Medulla oblongata (tissue), 1 donor: ENCODE measurements around the gene KCTD16.

Source experiments
- DNase-seq: peaks from one replicate; pipeline ENCODE4 v3.0.0-alpha.2; 2015; ENCODE audit errors: extremely low spot score

Gene KCTD16

DNA sequence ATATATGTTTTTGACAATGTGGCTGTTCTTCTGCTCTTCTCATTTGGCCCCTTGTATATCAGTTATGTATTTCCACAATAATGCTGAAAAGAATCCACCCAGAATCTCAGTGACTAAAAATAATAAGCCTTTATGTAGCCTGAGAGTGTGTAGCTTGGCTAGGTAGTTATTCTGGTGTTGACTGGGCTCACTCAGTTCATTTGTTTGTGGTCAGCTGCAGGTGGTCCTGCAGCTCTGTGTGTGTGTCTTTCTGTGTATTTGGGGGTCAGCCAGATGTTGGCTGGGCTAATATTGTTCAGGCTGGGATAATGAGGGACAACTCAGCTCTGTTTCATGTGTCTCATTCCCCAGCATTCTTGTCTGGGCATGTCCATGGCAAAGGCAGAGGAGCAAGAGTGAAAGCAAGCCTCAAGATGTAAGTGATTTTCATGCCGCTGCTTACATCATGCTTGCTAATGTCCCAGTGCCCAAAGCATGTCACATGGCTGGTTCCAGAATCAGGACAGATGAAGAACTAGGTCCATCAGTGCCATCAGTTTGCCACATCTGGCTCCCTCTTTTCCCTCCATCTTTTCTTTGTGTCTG is 162.8 kb downstream of the KCTD16 start:
- DNase-seq = no peak

DNA sequence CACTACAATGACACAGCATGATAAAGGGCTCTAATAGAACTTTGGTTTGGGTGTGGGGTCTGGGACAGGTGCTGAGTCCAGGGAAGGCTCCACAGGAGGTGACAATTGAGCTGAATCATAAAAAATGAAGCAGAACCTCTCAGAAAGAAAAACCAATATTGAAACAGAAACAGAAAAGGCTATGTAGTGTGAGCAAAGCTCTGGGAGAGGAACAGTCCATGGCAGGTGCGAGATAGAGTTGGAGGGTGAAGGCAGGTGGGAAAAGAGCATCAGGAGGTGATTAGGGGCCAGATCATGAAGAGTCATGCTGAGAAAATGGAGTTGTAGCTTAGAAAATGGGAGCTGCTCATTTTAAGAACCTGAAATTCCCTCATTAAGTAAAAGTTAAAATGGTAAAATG is 164.9 kb downstream of the KCTD16 start:
- DNase-seq = no peak

DNA sequence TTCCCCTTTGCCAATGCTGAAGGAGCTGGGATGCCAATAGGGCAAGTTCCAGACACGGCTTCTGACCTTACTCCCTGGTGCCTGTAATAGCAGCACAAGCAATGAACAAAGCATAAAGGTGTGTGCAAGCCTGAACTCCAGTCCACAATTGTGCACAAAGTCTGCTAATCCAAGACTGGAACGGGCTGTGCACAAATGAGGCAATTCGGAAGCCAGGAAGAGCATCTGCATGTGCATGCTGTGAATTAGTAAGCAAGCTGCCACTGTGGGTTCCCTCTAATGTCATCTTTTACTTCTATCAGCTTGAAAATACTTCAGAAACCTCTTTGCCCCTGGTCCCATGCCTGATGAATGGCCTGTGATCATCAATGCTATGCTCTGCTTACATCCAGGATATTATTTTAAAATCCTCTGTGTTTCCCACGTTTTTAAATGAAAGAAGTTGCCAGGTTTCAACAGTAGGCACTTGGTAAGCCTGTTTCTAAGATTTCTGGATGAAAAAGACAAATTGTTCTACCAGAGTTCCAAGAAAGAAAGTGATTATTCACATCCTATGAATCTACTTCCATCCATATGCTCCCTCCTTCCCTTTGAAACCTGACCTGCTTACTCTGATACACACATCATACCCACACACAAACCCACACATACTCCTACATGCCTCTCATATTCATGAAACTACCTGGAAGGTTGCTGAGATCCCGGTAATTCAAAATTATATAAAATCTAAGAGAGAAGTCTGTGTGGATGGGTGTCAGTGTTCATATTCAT is 165.7 kb downstream of the KCTD16 start:
- no peak for DNase-seq

DNA sequence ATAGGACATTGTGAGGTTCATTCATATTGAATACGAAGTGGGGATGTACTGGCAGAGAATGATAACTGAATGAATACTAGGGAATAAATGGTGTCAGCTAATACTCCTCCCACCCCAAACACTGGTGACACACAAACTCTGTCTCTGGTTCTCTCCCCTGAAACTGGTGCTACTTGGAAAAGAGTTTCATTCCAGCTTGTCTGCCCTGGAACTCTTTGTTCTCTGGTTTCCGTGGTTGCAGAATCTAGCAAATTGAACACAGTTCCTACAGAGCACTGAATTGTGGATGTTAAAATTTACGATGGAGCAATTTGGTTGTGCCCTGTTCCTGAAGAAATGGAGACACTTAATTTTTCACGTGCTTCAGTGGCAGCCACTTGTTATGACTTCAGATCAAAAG is 181.7 kb downstream of the KCTD16 start:
- DNase-seq = no peak

DNA sequence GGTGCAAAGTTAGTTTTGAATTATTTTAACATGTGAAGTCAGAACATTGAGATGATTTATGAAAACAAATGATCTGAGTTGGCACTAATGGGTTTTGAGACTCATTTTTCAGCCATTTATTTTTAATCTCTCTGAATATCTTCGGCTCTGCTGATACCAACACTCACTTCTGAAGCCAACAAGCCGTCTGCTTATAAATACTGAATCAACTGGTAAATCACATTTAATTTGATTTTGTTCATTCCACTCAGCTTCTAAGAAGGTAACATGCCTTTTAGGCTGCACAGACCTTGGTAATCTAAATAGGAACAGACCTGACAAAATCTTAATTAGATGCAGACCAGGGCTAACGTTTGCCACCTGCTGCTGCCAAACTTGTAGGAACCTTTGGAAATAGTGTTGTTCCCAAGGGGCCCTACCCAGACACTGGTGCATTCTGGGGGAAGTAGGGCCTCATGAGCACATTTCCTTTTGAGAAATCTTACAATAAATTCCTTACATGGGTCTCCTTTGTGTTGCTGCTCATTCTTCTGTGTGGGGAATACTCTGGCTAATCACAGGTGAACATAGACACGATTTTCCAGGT is 182.2 kb downstream of the KCTD16 start:
- no peak for DNase-seq

DNA sequence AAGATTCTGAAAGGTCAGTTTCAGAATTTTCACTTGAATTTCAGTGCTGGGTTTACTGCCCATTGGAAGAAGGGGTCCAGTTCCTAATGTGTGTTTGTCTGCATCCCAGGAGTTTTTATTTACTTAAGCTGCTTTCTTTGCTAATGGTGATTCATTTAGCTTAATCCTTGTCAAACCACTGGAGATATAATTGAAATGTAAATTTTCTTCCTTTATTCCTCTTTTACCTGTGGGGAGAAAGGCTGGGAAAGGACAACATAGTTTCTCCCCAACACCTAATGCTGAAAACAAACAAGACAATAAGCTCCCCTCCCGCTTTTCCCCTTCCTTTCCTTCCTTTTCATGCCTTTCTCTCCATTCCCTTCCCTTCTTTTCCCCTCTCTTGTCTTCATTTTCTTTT is 185.8 kb downstream of the KCTD16 start:
- no peak for DNase-seq

DNA sequence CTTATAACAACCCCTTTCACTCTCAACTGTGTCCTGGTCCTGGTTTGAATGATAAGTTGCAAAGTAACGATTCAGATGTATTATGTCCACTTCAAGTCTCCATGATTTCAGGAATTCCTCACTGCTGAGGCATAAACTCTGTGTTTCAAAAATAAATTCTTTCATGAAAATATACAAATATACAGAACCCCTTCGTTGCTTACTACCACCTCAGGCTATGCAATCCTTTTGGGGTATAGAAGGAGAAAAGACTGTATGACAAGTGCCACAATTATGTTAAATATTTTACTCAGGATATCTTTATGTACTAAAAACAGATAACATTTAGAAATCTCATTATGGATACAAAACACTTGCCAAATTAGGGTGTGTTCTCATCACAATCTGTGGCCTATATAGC is 190.7 kb downstream of the KCTD16 start:
- no peak for DNase-seq

DNA sequence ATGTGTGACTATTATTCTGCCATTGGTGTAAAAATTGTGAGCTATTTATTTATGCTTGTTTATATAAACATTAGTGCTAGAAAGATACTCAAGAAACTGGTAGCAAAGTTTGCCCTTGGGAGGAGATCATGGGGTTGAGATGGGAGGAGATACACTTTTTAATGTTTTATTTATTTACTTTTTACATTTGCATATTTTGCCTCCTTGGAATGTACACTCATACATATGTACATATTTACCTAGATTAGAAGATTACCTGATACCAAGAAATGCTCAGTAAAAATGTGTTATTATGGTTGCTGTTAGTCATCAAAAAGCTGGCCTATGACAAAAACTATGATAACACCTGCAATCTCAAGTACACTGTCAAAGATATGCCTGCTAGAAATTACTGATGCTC is 195.2 kb downstream of the KCTD16 start:
- no peak for DNase-seq

DNA sequence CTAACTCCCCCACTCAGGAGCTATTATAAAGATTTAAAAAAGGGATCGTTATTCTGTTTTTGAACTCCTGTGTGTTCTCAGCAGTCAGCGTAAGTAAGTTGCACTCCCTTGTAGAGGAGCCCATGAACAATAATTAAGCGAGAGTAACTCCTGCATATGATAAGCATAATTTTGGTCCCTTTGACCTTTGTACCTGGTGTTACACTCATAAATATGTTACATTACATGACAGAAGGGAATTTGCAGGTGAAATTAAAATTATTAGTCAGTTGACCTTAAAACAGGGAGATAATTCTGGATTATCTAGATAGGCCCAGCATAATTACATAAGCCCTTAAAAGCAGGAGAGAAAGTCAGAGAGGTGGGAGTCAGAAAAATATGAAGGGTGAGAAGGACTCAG is 197.3 kb downstream of the KCTD16 start:
- DNase-seq = no peak

DNA sequence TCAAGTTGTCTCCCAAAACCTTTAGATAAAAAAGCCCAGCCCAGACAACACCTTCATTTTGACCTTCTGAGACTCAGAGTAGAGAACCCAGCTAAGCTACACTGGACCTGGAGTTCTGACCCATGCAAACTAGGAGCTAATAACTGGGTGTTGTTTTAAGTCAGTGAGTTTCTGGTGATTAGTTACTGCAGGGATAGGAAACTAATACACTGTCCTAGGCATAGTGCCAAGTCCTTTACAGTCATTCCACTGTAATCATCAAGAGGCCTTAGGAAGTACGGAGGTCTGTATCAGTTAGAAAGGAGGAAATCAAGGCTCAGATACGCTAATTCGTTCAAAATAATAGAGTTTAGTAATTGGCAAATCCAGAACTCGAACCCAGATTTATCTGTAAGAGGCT is 197.9 kb downstream of the KCTD16 start:
- DNase-seq = no peak

DNA sequence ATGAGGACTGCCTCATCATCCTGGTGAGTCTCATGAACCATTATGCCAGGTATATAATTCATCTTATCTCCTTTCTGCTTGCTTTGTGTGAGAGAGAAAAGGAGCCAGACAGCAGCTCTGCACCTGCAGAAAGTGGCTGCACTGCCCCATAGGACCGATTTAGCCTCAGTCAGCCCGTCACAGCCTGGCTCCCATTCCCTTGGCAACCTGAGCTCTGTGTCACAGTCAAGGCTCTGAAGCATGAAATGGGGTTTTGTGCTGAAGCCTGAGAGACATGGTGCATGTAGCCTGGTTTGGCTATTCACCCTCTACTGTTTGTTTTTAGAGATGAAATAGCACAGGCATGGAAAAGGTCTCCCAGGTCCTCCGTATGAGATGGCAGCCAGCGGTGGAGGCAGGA is 198.3 kb downstream of the KCTD16 start:
- no peak for DNase-seq

DNA sequence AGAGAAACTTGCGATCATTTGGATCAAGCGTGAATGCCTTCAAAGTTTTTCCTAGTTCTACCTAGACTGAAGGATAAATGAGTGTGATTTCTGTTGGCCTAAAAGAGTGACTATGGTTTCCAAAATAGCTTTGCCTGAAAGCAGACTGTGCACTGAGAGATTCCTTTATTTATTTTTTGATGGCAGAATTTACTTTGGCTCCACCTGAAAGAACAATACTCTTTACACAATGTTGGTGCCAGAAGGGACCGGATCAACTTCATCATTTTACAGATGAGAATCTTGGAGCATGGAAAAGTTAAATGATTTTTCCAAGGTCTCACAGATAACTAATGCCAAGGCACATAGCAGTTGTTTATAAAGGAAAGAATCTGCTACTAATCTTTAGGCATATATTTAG is 199.6 kb downstream of the KCTD16 start:
- DNase-seq = no peak

DNA sequence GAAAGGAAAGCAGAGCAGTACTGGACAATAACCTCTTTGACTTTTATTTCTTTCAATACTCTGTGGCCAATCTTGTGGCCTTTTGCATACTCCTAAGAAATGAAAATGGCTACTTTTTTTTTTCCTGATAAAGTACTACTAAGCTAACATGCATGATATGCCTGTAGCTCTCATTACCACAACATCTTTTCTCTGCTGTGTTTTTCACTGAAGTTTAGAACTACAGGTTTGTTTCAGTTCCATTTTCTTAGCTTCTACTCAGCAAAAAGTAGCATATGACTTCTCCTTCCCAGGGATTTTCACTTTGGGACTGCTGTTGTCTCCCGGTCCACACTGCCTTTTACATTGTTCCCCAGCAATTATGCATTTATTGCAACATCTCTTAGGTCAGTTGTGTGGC is 204.0 kb downstream of the KCTD16 start:
- no peak for DNase-seq

DNA sequence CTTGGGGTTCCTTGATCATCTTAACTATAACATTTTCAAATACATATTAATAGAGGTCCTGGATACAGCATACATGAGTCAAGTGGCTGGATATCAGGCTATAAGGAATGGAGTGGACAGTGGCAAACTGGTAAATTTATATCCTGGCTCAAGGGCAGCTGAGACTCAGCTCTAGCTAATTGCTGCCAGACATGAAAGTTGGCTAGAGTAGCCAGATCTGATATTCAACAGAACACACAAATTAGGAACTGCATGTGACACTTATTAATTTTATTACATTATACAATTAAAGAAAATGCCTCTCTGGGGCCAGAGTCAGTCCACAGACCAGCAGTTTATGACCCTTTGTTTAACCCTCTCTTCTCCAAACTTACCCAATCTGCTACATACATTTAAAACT is 206.5 kb downstream of the KCTD16 start:
- no peak for DNase-seq

DNA sequence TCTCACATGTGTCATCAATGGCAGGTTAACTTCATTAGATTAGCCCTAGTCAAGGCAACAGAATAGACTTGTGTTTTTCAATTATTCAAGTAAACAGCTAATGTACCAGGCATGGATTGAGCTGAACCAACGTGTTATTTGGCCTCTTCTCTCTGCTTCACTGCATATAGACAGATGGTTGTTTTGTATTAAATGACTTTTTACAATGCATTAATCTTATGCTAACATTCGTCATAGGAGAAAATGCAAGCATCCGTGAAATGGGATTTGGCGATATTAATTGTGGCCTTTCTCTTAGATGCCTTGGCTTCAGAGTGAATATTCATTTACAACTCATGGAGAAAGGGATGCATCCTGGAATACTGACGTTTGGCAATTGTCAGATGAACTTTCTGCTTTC is 208.0 kb downstream of the KCTD16 start:
- no peak for DNase-seq

DNA sequence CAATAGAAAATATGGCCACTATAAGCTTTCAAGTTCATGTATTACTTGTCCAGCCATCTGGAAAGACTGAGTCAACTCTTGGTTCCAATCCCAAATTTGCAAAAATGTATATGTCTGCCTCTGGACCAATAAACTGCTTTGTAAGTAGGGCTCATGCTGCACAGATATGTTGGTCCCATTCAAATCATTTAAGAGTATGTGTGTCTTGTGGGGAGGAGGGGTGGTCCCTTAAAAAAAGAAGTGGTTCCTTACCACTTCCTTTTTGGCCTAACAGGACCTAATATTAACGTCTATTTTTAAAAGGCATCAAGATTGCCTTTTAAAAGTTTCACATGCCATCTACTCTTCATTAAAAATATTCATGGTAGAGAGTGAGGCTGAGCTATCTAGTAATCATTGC is 214.9 kb downstream of the KCTD16 start:
- no peak for DNase-seq

DNA sequence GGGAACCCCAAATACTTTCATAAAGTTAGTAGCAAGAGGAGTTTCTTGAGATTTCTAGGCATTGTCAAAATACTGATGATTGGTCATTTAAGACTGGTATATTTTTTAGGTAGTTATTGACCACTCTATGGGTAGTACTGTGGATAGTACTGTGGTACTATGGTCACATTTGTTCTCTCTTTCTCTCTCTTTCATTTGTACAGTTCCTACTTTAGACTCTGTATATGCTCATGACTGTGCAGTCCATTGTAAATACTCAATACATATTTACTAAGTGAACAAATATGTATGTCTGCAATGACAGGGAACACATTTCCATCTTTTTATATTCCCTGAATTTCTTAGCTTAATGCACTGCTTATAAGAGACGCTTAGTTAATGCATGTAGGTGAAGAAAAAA is 215.6 kb downstream of the KCTD16 start:
- no peak for DNase-seq

DNA sequence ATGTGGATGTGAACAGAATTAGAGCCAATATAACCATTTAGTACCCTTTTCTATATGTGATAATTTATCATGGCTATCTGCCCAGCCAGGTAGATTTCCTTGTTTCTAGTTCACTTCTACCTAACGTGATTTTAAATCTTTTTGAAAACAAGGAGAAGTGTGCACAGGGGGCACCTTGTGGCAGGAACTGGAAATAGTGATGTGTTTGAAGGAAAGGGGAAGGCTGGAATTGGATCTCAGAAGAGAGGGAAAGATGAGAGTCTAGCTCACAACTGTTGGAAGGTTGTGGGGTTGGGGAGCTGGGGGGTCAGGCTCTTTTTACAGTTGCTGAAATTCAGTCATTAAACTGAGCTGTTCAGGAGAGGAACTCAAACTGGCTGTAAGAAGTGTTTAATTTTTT is 219.5 kb downstream of the KCTD16 start:
- no peak for DNase-seq

DNA sequence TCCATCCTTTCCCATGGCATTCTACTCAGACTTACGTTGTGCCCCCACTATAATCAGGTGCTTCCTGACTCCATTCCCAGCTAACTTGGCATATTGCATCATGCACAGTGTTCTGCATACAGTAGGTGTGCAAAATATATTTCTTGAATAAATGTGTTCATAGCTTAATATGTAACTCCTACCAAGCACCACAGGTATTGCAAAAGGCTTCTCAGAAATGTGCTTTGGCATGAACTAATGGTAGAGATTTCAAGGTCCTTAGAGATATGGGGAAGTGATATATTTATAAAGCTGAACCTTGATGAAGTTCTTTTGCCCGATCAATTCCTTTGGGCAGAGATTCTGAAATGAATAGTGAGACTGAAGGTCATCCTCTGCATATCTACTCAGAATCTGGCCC is 220.4 kb downstream of the KCTD16 start:
- DNase-seq = no peak

DNA sequence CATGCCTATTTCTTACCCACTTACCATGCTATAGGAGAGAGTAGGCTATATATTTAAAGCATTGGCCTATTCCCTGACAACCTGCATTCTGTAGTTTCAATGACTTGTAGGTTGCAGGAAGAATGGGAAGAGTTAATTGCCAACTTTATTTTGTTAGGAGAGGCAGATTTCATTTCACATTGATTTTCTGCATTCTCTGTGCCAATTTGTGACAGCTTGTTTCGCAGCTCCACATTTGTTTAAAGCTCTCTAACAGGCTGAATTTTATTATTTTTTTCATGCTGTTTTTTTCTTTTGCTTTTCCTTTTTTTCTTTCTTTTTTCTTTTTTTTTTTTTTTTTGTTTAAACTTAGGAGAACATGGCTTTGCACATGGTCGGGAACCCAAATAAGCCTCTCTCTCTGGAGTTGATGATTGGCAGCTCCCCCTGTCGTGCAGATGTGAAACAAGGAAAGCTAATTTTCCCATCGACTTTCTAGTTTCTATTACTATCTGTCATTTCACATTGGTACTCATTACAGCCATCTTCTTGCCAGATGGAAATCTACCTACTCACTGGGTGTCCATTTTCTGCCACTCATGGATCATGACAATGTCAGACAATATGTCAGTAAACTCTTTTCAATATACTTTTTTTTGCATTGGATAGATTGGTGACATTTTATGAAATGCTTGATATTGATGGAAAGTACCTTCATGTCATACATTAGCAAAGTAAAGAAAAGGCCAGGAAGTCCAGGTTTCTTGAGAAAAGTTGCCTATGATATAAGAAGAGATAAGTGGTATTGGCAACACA is 223.2 kb downstream of the KCTD16 start:
- no peak for DNase-seq

DNA sequence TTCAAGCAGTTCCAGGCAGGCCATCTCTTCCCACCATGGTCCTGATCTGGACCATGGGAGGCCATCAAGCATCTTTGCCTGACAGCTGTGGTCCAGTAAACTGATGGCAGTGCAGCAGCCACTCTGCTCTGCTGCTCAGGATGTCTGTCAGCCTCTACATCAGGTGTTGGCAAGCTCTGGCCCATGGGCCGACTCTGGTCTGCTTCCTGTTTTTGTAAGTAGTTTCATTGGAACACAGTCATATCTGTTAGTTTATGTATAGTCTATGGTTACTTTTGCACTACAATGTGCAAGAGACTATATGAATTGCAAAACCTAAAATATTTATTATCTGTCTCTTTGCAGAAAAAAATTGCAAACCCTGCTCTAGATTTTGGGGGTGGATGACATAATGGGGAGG is 225.0 kb downstream of the KCTD16 start:
- DNase-seq = no peak

DNA sequence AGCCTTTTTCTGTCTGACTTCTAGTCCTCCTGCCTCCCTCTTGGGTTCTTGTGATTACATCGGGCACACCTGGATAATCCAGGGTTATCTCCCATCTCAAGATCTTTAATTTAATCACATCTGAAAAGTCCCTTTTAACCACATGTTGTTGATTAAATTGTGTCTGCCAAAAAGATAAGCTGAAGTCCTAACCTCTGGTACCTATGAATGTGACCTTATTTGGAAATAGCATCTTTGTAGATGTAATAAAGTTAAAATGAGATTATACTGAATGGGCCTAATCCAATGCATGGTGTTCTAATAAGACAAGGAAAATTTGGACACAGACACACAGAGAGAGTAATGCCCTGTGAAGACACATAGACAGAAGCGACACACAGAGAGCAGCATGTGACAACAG is 232.4 kb downstream of the KCTD16 start:
- DNase-seq = no peak
